GM18873 (cell line): ENCODE results near the gene MARS1.
"Not testable (repeated sequence)": the region's sequence is repeated elsewhere in the genome, so short reads cannot be mapped to it uniquely, and the experiment has no call there.

Source experiments
- ATAC-seq: cut with Tn5 transposase; IDR thresholded peaks from one replicate; pipeline ENCODE4 v1.9.1; 2021; ENCODE audit warnings: mild to moderate bottlenecking, moderate library complexity, moderate number of reproducible peaks; ENCODE audit not compliant: unreplicated experiment, low FRiP score

Gene MARS1

DNA sequence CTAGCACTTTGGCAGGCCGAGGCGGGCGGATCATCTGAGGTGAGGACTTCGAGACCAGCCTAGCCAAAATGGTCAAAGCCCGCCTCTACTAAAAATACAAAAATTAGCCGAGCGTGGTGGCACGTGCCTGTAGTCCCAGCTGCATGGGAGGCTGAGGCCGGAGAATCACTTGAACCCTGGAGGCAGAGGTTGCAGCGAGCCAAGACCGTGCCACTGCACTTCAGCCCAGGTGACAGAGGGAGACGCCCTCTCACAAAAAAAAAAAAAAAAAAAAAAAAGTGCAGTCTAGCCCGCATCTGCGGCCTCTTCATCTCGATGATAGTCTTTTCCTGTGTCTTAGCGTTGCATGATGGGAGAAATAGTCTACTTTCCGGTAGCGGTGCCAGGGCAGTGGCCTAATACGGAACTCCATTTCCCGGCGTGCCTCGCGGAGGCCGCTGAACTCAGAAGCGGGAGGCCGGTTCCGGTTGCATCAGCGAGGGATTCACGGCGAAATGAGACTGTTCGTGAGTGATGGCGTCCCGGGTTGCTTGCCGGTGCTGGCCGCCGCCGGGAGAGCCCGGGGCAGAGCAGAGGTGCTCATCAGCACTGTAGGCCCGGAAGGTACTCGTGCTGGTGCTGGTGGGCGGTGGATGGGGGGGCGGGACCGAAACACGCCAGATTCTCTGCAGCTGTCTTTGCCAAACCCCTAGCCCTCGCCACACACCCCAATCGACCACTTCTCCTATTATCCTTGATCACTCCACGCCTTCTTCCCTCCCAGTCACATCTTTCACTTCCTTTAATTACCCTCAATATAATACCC, at the start of gene MARS1:
TSS of gene MARS1 (plus strand) at position 472 of the 805 bp plus-strand sequence. CDS start at position 495, 23 bp downstream.
- peak; percentile 96 for ATAC-seq

DNA sequence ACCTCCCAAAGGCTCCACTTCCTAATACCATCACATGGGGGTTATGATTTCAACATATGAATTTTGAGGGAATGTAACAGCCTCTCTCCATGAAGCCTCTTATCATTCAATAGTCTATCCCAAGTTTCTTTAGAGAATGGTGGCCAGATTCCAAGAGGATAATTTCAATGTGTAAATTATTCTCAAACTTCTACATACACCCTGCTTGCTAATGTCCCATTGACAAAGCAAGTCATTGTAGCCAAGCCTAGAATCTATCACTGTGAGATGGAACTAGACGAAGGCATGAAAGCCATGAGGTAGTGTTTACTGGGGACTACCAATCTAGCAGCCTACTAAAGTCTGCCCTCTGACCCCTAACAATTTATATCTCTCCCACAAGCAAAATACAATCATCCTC, 49.5 kb upstream of the MARS1 start:
- ATAC-seq, result no peak

DNA sequence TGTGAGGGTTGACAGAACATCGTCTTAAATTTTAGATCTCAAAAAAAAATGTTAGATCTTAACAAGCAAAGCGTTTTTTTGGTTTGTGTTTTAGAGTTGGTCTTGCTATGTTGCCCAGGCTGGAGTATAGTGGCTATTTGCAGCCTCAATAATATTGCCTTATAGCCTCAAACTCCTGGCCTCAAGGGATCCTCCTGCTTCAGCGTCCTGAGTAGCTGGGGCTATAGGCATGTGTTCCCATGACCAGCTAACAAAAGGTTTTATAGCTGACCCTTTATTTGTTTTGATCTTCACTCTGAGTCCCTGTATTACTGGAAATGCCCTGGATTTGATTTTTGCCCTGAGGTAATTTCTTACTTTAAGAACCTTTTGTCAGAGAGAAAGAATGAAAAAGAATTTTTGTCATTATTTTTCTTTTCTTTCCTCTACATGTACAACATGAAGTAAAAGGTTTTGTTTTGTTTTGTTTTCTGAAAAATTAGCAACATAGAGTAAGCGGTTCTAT, 48.1 kb upstream of the MARS1 start:
- no peak for ATAC-seq

DNA sequence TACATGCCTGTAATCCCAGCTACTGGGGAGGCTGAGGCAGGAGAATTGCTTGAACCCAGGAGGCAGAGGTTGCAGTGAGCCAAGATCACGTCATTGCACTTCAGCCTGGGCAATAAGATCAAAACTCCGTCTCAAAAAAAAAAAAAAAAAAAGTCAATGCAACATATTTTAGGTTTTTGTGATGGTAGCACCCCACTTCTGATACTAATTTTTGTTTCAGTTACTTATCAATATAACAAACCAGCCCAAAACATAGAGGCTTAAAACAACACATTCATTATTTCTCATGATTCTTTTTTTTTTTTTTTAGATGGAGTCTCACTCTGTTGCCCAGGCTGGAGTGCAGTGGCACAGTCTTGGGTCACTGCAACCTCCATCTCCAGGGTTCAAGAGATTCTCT, 46.5 kb upstream of the MARS1 start:
- ATAC-seq, result not testable (repeated sequence)

DNA sequence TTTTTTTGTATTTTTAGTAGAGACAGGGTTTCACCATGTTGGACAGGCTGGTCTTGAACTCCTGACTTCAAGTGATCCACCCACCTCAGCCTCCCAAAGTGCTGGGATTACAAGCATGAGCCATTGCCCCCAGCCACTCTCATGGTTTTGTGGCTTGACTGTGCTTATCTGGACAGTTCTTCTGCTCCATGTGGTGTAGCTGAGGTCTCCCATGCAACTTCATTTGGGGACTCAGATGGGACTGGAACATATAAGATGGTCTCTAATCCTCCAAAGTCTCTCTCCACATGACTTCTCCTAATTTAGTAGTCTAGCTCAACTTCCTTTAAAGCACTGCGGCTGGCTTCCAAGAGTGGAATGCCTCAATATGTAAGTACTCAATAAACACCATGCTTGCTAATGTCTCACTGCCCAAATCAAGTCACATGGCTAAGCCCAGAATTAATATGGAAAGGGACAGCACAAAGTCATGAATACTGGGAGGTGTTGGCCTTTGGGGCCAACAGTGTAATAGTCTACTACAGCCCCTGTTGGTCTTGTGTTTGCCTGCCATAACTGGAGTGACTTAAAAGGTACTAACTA, 45.9 kb upstream of the MARS1 start:
- no peak for ATAC-seq

DNA sequence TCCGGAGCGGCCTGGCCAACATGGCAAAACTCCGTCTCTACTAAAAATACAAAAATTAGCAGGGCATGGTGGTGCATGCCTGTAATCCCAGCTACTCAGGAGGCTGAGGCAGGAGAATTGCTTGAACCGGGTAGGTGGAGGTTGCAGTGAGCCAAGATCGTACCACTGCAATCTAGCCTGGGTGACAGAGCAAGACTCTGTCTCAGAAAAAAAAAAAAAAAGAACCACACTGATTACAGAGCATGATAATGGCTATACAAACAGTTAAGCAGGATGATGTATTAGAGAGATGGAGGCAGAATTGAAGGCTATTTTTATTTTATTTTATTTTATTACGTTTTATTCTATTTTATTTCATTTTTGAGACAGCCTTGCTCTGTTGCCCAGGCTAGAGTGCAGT, 43.5 kb upstream of the MARS1 start:
- not testable (repeated sequence) for ATAC-seq

DNA sequence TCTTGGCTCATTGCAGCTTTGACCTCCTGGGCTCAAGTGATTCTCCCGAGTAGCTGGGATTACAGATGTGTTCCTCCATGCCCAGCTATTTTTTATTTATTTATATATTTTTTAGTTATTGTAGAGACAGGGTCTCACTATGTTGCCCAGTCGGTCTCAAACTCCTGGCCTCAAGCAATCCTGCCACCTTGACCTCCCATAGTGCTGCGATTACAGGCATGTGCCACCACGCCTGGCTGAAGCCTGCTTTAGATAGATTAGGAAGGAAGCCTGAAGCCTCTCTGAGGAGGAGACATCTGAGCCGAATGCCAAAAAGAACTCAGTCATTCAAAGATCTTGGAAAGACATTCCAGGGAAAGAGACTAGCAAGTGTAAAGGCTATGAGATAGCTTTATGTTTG, 43.1 kb upstream of the MARS1 start:
- ATAC-seq, result no peak

DNA sequence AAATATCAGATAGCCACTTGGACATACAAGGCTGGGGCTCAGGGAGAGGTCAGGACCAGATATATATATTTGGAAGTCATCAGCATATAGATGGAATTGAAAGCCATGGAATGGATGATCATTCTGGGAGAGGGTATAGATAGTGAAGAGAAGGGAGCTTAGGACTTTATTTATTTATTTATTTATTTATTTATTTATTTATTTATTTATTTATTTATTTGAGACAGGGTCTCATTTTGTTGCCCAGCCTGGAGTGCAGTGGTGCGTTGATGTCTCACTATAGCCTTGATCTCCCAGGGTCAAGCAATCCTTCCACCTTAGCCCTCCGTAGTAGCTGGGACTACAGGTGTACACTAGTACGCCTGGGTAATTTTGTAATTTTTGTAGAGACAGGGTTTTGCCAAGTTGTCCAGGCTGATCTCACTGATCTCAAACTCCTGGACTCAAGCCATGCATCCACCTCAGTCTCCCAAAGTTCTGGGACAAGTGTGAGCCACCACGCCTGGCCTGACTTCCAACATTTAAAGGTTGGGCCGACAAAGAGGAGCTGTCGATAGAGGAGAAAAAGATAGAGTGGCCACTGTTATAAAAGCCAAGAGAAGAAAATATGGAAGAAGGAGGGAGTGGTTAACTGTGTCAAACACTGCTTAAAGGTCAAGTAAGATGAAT, 41.4 kb upstream of the MARS1 start:
- ATAC-seq, result no peak

DNA sequence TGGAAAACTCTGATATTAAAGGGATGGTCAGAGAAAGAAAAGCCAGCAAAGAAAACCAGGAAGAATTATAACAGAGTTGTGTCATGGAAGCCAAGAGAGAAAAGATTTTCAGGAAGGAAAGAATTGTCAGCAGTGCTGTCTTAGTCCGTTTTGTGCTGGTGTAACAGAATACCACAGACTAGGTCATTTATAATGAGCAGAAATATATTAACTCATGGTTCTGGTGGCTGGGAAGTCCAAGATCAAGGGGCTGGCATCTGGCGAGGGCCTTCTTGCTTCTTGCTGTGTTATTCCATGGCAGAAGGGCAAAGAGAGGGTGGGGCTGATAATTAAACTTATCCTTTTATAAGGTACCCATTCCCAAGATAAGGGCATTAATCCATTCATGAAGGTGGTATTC, 39.2 kb upstream of the MARS1 start:
- ATAC-seq, result no peak

DNA sequence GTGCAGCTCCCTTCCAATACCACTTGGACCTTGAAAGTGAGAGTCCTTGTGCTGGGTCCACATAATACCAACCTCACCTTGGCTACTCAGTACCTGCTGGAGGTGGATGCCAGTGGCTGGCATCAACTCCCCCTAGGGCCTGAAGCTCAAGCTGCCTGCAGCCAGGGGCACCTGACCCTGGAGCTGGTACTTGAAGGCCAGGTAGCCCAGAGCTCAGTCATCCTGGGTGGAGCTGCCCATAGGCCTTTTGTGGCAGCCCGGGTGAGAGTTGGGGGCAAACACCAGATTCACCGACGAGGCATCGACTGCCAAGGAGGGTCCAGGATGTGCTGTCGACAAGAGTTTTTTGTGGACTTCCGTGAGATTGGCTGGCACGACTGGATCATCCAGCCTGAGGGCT, 38.5 kb upstream of the MARS1 start:
- no peak for ATAC-seq

DNA sequence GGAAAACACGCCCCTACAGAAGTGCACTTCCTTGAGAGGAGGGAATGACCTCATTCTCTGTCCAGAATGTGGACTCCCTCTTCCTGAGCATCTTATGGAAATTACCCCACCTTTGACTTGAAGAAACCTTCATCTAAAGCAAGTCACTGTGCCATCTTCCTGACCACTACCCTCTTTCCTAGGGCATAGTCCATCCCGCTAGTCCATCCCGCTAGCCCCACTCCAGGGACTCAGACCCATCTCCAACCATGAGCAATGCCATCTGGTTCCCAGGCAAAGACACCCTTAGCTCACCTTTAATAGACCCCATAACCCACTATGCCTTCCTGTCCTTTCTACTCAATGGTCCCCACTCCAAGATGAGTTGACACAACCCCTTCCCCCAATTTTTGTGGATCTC, 37.8 kb upstream of the MARS1 start:
- ATAC-seq, result no peak

DNA sequence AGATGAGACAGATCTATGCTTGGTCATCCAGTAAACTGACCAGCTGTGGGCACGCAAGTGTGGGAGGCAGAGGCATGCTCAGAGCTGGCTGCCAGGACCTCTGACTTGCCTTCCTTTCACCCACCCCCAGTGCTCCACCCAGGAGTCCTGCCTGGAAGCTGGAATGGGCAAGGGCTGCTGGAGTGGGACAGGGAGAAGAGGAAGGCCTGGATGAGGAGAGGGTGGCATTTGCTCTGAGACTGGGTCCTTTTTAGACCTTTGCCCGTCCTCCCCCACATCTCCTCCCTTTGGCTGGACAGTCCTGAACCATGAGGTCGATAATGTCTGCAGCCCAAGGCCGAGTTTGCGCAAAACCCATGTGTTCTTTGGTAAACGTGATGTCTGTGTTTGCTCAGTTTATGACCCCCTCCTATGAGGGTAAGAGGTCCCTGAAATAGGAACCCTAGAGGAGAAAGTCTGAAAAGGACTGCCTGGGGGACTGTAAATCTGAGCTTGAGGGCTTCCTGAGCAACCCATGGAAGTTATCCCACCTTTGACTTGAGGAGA, 36.6 kb upstream of the MARS1 start:
- no peak for ATAC-seq

DNA sequence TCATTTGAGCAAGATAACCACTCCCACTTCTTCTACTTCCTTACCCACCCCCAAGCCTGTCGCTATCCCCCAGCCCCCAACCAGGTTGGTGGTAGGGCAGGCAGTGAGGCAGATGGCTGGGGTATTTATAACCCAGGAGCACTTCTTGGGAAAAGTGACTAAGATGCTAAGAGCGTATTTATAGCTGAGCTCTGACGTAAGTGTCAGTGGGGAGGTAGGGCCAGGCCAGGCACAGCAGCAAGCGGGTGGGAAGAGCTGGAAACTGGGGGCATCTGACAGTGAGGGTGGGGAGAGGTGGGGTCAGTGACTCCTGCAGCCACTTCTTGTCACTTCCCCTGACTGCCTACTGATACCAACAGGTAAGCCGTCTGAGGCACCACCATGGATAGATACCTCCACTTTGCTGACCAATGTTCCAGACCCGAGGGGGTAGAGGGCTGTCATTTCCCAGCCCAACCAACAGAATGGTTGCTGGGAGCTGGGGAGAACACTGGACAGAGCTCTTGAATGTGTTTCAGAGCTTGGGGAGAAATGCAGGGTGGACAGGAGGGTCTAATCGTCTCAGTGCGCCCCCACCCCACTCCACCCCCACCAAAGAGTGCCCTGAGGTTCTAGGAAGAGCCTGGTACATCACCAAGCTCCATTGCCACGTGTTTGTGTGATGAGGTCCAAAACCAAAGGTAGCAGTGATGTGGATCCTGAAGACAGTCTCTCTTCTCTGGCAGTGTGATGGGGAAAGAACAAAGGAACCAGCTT, 35.5 kb upstream of the MARS1 start:
- ATAC-seq, result no peak

DNA sequence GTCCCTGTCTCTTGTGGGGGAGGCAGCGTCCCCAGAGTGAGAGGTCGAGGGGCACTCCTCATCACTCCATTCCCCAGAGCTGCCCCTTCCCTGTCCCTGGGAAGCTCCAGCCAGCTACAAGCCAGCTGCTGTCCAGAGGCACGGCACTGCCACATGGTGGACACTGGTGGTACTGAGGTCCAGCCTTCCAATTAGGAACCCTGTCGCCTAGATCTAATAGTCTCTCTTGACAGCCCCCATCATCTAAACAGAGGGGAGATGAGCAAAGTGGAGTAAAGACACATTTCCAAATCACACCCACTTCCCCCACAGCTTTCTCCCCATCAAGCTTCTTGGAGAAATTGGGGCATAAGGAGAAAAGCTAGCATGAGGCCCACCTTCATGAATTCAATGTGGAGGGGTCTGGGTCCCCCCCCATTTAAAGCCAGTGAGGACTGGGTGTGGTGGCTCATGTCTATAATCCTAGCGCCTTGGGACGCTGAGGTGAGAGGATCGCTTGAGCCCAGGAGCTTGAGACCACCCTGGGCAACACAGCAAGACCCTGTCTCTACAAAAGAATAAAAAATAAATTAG, 34.8 kb upstream of the MARS1 start:
- ATAC-seq, result no peak

DNA sequence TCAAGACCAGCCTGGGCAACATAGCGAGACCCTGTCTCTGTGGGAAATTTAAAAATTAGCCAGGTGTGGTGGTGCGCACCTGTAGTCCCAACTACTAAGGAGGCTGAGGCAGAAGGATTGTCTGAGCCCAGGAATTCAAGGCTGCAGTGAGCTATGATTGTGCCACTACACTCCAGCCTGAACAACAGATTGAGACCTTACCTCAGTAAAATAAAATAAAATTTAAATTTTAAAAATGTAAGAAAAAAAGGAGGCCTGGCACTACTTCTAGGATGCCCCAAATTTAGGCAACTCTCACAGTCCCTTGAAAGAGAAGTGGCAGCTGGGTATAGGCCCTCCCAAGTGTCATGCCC, 33.7 kb upstream of the MARS1 start:
- no peak for ATAC-seq

DNA sequence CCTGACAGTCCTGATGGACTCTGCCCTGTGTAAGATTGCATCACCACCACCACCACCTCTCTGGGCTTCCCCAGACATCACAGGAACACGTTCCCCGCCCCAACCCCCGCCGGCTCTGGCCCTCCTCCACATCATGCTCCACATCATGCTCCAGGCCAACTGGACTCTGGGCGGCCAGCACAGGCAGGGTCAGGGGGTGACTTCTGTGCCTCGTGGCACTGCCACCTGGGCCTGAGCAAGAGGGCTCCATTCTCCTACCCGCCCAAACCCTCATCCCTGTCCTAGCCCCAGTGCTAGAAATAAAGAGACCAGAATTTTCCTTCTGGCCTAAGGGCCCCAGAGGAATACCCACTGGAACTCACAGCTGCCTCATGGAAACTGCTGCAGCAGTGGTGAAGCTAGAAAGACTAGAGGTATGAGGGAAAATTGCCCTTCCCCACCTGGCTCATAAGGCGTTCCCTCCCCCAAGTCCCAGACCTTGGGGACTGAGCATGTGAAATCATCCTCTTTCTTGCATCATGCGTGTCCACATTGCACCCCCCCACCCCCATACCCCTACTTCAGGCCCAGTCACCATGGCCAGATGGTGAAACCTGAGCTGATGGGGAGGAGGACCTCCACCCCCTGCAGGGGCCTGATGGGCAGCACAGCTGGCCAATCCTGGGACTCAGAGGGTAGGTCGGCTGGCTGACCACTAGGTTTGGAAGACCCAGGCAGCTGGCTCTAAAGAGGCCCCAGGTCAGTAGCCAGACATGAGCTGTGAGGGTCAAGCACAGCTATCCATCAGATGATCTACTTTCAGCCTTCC, 33.1 kb upstream of the MARS1 start, which contains the start of gene INHBE:
TSS of gene INHBE (plus strand) at position 742 of the 808 bp plus-strand sequence. CDS start 230 bp downstream, outside the sequence.
- ATAC-seq, result no peak

DNA sequence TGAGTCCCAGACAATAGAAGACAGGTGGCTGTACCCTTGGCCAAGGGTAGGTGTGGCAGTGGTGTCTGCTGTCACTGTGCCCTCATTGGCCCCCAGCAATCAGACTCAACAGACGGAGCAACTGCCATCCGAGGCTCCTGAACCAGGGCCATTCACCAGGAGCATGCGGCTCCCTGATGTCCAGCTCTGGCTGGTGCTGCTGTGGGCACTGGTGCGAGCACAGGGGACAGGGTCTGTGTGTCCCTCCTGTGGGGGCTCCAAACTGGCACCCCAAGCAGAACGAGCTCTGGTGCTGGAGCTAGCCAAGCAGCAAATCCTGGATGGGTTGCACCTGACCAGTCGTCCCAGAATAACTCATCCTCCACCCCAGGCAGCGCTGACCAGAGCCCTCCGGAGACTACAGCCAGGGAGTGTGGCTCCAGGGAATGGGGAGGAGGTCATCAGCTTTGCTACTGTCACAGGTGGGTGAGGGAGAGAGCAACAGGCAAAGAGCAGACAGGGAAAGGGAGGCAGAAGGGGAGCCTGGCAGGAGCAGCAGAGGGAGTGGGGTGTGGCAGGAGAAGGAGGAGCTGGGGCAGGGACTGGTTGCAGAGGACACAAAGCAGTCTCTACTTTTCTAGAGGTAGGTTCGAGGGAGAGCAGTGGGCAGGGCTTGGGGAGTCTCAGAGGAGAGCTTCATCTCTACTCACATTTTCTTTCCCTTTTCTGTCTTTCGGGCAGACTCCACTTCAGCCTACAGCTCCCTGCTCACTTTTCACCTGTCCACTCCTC, 32.3 kb upstream of the MARS1 start:
- ATAC-seq, result no peak

DNA sequence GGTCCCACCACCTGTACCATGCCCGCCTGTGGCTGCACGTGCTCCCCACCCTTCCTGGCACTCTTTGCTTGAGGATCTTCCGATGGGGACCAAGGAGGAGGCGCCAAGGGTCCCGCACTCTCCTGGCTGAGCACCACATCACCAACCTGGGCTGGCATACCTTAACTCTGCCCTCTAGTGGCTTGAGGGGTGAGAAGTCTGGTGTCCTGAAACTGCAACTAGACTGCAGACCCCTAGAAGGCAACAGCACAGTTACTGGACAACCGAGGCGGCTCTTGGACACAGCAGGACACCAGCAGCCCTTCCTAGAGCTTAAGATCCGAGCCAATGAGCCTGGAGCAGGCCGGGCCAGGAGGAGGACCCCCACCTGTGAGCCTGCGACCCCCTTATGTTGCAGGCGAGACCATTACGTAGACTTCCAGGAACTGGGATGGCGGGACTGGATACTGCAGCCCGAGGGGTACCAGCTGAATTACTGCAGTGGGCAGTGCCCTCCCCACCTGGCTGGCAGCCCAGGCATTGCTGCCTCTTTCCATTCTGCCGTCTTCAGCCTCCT, 31.6 kb upstream of the MARS1 start:
- no peak for ATAC-seq
